Liver (tissue), 9 donors: ENCODE measurements around the gene MEF2A. TPM values are rescaled to one million over a fixed set of nuclear protein-coding genes. Genes with fewer than 3 reads are reported as not detected.

Experiments used
- DNase-seq: peaks from one replicate; pipeline ENCODE4 v3.0.0-alpha.2; 2017; ENCODE audit warnings: low spot score
- H3K27ac ChIP-seq, 2 donors: one replicate each; pipeline ENCODE4 v1.7.0; 2013; ENCODE audit warnings: inconsistent platforms in 2 of 2, low read length in 2 of 2, control low read depth in 1 of 2, low read depth in 1 of 2, mild to moderate bottlenecking in 1 of 2
- H3K27me3 ChIP-seq, 4 donors: one replicate each; pipeline versions ENCODE4 v1.6.1 to v1.7.0; 2013; ENCODE audit warnings: low read length in 3 of 4, inconsistent platforms in 1 of 4, mild to moderate bottlenecking in 1 of 4, moderate library complexity in 1 of 4; ENCODE audit not compliant: control insufficient read depth in 4 of 4, insufficient read depth in 4 of 4
- H3K36me3 ChIP-seq, 4 donors: one replicate each; pipeline versions ENCODE4 v1.6.1 to v1.7.0; 2013; ENCODE audit warnings: low read length in 3 of 4, mild to moderate bottlenecking in 3 of 4, low read depth in 1 of 4, moderate library complexity in 1 of 4; ENCODE audit not compliant: control insufficient read depth in 4 of 4, insufficient read depth in 3 of 4
- H3K4me1 ChIP-seq, 4 donors: one replicate each; pipeline versions ENCODE4 v1.6.1 to v1.7.0; 2013; ENCODE audit warnings: low read length in 3 of 4, mild to moderate bottlenecking in 3 of 4, moderate library complexity in 1 of 4; ENCODE audit not compliant: control insufficient read depth in 4 of 4, insufficient read depth in 4 of 4
- H3K4me3 ChIP-seq, 3 donors: one replicate each; pipeline versions ENCODE4 v1.6.1 to v1.7.0; 2013; ENCODE audit warnings: low read length in 3 of 3, control low read depth in 1 of 3, low read depth in 1 of 3, mild to moderate bottlenecking in 1 of 3
- H3K9ac ChIP-seq, 2 donors: one replicate each; pipeline ENCODE4 v1.7.0; 2013; ENCODE audit warnings: low read length in 2 of 2, mild to moderate bottlenecking in 2 of 2, moderate library complexity in 2 of 2, control low read depth in 1 of 2, low read depth in 1 of 2
- H3K9me3 ChIP-seq, 4 donors: one replicate each; pipeline versions ENCODE4 v1.6.1 to v1.7.0; 2013; ENCODE audit warnings: low read length in 3 of 4; ENCODE audit not compliant: control insufficient read depth in 4 of 4
- EGR1 ChIP-seq, 2 donors: IDR thresholded peaks; 2 replicates each; pipeline ENCODE4 v1.6.1; 2016 to 2018; ENCODE audit warnings: antibody characterized with exemption in 2 of 2, low read depth in 2 of 2
- FOXA1 ChIP-seq: IDR thresholded peaks from 2 replicates; pipeline ENCODE4 v1.6.1; 2016; ENCODE audit warnings: antibody characterized with exemption
- FOXA2 ChIP-seq: IDR thresholded peaks from 2 replicates; pipeline ENCODE4 v1.6.1; 2016; ENCODE audit warnings: antibody characterized with exemption
- GABPA ChIP-seq, 2 donors: IDR thresholded peaks in 1 of 2; conservative IDR thresholded peaks in 1 of 2; 2 replicates each; pipeline ENCODE4 v1.6.1; 2016; ENCODE audit warnings: antibody characterized with exemption in 2 of 2, mild to moderate bottlenecking in 1 of 2, moderate library complexity in 1 of 2
- HNF4A ChIP-seq, 2 donors: conservative IDR thresholded peaks; 2 replicates each; pipeline ENCODE4 v1.6.1; 2016; ENCODE audit warnings: antibody characterized with exemption in 2 of 2, mild to moderate bottlenecking in 2 of 2
- HNF4G ChIP-seq: IDR thresholded peaks from 2 replicates; pipeline ENCODE4 v1.6.1; 2016; ENCODE audit warnings: antibody characterized with exemption
- JUND ChIP-seq, 2 donors: IDR thresholded peaks; 2 replicates each; pipeline ENCODE4 v1.6.1; 2016; ENCODE audit warnings: antibody characterized with exemption in 2 of 2
- SP1 ChIP-seq: IDR thresholded peaks from 2 replicates; pipeline ENCODE4 v1.6.1; 2018; ENCODE audit warnings: antibody characterized with exemption, mild to moderate bottlenecking
- TAF1 ChIP-seq: conservative IDR thresholded peaks from 2 replicates; pipeline ENCODE4 v1.6.1; 2016; ENCODE audit warnings: antibody characterized with exemption, mild to moderate bottlenecking
- YY1 ChIP-seq: IDR thresholded peaks from 2 replicates; pipeline ENCODE4 v1.6.1; 2016; ENCODE audit warnings: antibody characterized with exemption, mild to moderate bottlenecking
- WGBS: extraction: QIAGEN DNeasy Blood & Tissue Kit; methylation state at CpG from one replicate; pipeline ENCODE4 v1.1.7; 2013; 5-methylcytosine and 5-hydroxymethylcytosine counted together
- polyA plus RNA-seq, 2 donors: library from polyadenylated mRNA; stranded (reverse) in 1 of 2; unstranded in 1 of 2; fragments of 200-250 nt in 1 of 2; fragments of >200 nt in 1 of 2; fragmentation: Nextera tagmentation in 1 of 2; extraction: Ambion mirVana in 1 of 2; gene quantifications; one replicate each; pipeline versions ENCODE4 v1.2.1 to v1.2.3, GENCODE V29; 2013 to 2015
- total RNA-seq, 2 donors: library from RNA; depleted of rRNA; stranded (reverse); fragments of >200 nt; gene quantifications; one replicate each; pipeline ENCODE4 v1.2.3, GENCODE V29; 2014
- TF ChIP-seq, protein P1 (sequence below): fragments of 150-350 bp; IDR thresholded peaks from 2 replicates; pipeline ENCODE4 v1.5.1; 2017; ENCODE audit warnings: improper control_type of control experiment, low read depth, low read length; ENCODE audit not compliant: missing input control
- TF ChIP-seq, protein P2 (sequence below): IDR thresholded peaks from 2 replicates; pipeline ENCODE4 v1.6.1; 2016; ENCODE audit warnings: antibody characterized with exemption
- TF ChIP-seq, protein P3 (sequence below): IDR thresholded peaks from 2 replicates; pipeline ENCODE4 v1.6.1; 2016; ENCODE audit warnings: antibody characterized with exemption, mild to moderate bottlenecking
- TF ChIP-seq, protein P4 (sequence below): IDR thresholded peaks from 2 replicates; pipeline ENCODE4 v1.6.1; 2016; ENCODE audit warnings: antibody characterized with exemption
- donor health status: healthy.
- donor health status: healthy.
- donor health status: healthy.
- donor health status: healthy.
- donor health status: healthy.

MEF2A gene
- total and polyA plus RNA-seq, 4 donors, result 8.5 to 45.9 (median 18.2) TPM

DNA sequence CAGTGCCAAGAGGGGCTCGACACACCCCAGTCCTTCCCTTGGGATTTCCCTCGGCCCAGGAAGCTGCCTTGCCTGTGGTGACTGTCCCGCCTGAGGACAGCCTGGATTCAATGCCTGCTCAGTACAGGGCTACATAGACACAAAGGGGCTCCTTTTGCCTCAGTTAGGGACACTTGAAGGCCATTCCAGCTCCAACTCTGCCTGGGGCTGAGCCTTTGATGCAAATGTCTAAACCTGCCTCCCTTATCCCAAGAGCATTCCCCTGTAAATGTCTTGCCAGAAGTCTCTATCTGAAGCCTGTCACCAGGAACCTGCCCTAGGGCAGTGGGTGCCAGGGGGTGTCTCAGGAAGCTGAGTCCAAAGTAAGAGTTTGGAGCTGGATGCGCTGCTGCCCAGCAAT is 186.8 kb downstream of the MEF2A start:
- H3K27me3 ChIP-seq, result no peaks in the 10 kb centered on the region
- peaks cover 0 to 9% (median 4%) of the 10 kb centered on the region in 4 donors for H3K4me1 ChIP-seq
- WGBS, result 86% methylated on average over 4 of the region's 4 CpGs
- no peak for DNase-seq
- H3K9me3 ChIP-seq, result no peaks in the 10 kb centered on the region
- H3K27ac ChIP-seq, result no peak overlapping the region
- TF ChIP-seq SP1 (no peak), HNF4G (no peak), TAF1 (no peak), GABPA (IDR thresholded peaks at IDR 0.05 in 1 of 2, conservative IDR thresholded peaks at IDR 0.05 in 1 of 2) (no peak), JUND (IDR thresholded peaks at IDR 0.05) (no peak), FOXA2 (no peak)
- TF ChIP-seq, protein P1, sequence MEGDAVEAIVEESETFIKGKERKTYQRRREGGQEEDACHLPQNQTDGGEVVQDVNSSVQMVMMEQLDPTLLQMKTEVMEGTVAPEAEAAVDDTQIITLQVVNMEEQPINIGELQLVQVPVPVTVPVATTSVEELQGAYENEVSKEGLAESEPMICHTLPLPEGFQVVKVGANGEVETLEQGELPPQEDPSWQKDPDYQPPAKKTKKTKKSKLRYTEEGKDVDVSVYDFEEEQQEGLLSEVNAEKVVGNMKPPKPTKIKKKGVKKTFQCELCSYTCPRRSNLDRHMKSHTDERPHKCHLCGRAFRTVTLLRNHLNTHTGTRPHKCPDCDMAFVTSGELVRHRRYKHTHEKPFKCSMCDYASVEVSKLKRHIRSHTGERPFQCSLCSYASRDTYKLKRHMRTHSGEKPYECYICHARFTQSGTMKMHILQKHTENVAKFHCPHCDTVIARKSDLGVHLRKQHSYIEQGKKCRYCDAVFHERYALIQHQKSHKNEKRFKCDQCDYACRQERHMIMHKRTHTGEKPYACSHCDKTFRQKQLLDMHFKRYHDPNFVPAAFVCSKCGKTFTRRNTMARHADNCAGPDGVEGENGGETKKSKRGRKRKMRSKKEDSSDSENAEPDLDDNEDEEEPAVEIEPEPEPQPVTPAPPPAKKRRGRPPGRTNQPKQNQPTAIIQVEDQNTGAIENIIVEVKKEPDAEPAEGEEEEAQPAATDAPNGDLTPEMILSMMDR, result no peak
- TF ChIP-seq, protein P2, sequence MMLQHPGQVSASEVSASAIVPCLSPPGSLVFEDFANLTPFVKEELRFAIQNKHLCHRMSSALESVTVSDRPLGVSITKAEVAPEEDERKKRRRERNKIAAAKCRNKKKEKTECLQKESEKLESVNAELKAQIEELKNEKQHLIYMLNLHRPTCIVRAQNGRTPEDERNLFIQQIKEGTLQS, result no peak
- H3K9ac ChIP-seq, result no peak overlapping the region
- no peaks in the 10 kb centered on the region for H3K36me3 ChIP-seq
- no peak overlapping the region for H3K4me3 ChIP-seq

DNA sequence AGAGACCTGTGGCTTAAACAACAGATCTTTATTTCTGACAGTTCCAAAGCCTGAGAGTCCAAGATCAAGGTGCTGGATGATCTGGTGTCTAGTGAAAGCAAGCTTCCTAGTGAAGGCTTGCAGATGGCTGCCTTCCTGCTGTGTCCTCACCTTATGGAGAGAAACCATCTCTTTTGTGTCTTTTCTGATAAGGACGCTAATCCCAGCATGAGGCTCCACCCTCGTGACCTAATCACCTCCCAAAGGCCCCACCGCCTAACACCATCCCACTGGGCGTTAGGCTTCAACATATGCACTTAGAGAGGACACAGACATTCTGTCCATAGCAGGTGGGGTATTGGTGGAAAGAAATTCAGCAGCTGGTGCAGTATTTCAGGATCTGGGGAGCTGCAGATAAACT is 187.3 kb downstream of the MEF2A start:
- Histone ChIP-seq H3K27ac (no peak overlapping the region), H3K36me3 (no peaks in the 10 kb centered on the region), H3K4me3 (no peak overlapping the region), H3K9ac (no peak overlapping the region), H3K9me3 (no peaks in the 10 kb centered on the region), H3K27me3 (no peaks in the 10 kb centered on the region), H3K4me1 (peaks cover 0 to 9% (median 4%) of the 10 kb centered on the region in 4 donors)
- no peak for DNase-seq
- TF ChIP-seq, protein P3, sequence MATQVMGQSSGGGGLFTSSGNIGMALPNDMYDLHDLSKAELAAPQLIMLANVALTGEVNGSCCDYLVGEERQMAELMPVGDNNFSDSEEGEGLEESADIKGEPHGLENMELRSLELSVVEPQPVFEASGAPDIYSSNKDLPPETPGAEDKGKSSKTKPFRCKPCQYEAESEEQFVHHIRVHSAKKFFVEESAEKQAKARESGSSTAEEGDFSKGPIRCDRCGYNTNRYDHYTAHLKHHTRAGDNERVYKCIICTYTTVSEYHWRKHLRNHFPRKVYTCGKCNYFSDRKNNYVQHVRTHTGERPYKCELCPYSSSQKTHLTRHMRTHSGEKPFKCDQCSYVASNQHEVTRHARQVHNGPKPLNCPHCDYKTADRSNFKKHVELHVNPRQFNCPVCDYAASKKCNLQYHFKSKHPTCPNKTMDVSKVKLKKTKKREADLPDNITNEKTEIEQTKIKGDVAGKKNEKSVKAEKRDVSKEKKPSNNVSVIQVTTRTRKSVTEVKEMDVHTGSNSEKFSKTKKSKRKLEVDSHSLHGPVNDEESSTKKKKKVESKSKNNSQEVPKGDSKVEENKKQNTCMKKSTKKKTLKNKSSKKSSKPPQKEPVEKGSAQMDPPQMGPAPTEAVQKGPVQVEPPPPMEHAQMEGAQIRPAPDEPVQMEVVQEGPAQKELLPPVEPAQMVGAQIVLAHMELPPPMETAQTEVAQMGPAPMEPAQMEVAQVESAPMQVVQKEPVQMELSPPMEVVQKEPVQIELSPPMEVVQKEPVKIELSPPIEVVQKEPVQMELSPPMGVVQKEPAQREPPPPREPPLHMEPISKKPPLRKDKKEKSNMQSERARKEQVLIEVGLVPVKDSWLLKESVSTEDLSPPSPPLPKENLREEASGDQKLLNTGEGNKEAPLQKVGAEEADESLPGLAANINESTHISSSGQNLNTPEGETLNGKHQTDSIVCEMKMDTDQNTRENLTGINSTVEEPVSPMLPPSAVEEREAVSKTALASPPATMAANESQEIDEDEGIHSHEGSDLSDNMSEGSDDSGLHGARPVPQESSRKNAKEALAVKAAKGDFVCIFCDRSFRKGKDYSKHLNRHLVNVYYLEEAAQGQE, result no peak
- TF ChIP-seq JUND (IDR thresholded peaks at IDR 0.05), result no peak
- TF ChIP-seq FOXA1, result no peak
- TF ChIP-seq TAF1, result no peak
- no peak for TF ChIP-seq SP1
- TF ChIP-seq, protein P2, result no peak
- TF ChIP-seq YY1, result no peak
- no peak for TF ChIP-seq EGR1 (IDR thresholded peaks at IDR 0.05; ENCODE audit: low read depth in 2 of 2)
- TF ChIP-seq FOXA2, result no peak
- TF ChIP-seq, protein P4, sequence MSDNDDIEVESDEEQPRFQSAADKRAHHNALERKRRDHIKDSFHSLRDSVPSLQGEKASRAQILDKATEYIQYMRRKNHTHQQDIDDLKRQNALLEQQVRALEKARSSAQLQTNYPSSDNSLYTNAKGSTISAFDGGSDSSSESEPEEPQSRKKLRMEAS, result no peak
- TF ChIP-seq, protein P1, result no peak
- no peak for TF ChIP-seq HNF4G
- TF ChIP-seq HNF4A (conservative IDR thresholded peaks at IDR 0.05), result no peak
- WGBS, result 96% methylated on average over 4 of the region's 4 CpGs
